Psoas muscle (tissue), 8 donors: Measurements from ENCODE around the gene XRCC6. TPM values are rescaled to one million over a fixed set of nuclear protein-coding genes. Genes with fewer than 3 reads are reported as not detected.

Experiments
- ATAC-seq, 4 donors: fragments of 200-7000 bp; cut with Tn5 transposase; one replicate each; pipeline ENCODE4 v1.9.1; 2020; ENCODE audit warnings: moderate library complexity in 3 of 4, mild to moderate bottlenecking in 2 of 4
- DNase-seq, 2 donors: peaks; one replicate each; pipeline ENCODE4 v3.0.0-alpha.2; 2020
- H3K27ac ChIP-seq: fragments of 200-600 bp; one replicate; pipeline ENCODE4 v1.8.0; 2022
- H3K27me3 ChIP-seq, 3 donors: fragments of 200-600 bp in 1 of 3; one replicate each; pipeline versions ENCODE4 v1.6.1 to v1.8.0; 2013 to 2022; ENCODE audit warnings: low read length in 2 of 3, mild to moderate bottlenecking in 2 of 3, moderate library complexity in 1 of 3; ENCODE audit not compliant: insufficient read depth in 3 of 3
- H3K36me3 ChIP-seq, 2 donors: fragments of 200-600 bp in 1 of 2; one replicate each; pipeline versions ENCODE4 v1.6.1 to v1.8.0; 2013 to 2022; ENCODE audit warnings: low read depth in 1 of 2, mild to moderate bottlenecking in 1 of 2, moderate library complexity in 1 of 2; ENCODE audit not compliant: insufficient read depth in 1 of 2
- H3K4me1 ChIP-seq: fragments of 200-600 bp; one replicate; pipeline ENCODE4 v1.8.0; 2022
- H3K4me3 ChIP-seq: fragments of 200-600 bp; one replicate; pipeline ENCODE4 v1.8.0; 2022; ENCODE audit warnings: mild to moderate bottlenecking
- H3K9me3 ChIP-seq: fragments of 200-600 bp; one replicate; pipeline ENCODE4 v1.8.0; 2022
- WGBS, 3 donors: extraction: QIAGEN DNeasy Blood & Tissue Kit; methylation state at CpG; one replicate each; pipeline versions ENCODE4 v1.1.6 to v1.1.7; 2013; 5-methylcytosine and 5-hydroxymethylcytosine counted together
- intact Hi-C, 2 donors: fragments of 100-400 bp; cut with DNase I; formaldehyde crosslinking; loops; one replicate each; pipeline versions ENCODE4 v1.11.0 to v1.14.2; 2022
- polyA plus RNA-seq, 3 donors: library from polyadenylated mRNA; stranded (reverse); fragments of 200-250 nt; gene quantifications; one replicate each; pipeline ENCODE4 v1.2.3, GENCODE V29; 2013
- total RNA-seq, 4 donors: library from RNA; stranded (reverse); fragmentation: NEBNext Ultra II Directional in 2 of 4; extraction: Animal tissue kit (Norgen Biotek cat#: 25700) in 2 of 4; gene quantifications; one replicate each; pipeline versions ENCODE4 v1.2.1 to v1.2.4, GENCODE V29; 2021 to 2023
- TF ChIP-seq, protein P1 (sequence below): fragments of 200-600 bp; IDR thresholded peaks from one replicate; pipeline ENCODE4 v1.8.0; 2022; ENCODE audit warnings: antibody characterized with exemption
- donor health status: healthy with polysubstance abuse.
- donor health status: DM: no; HTN: no; CAD: no; lungs with moderate emphysema.
- donor health status: Bipolar disorder and iron deficiency.
- donor health status: healthy.
- donor health status: DM: yes; HTN: yes; CAD: no.
- donor health status: DM: no; HTN: no; CAD: no.
- donor health status: DM: no; HTN: no; CAD: no.
- donor health status: DM: yes; HTN: yes; CAD: no.

Gene XRCC6
- total and polyA plus RNA-seq, 7 donors = 156 to 291 (median 236) TPM

DNA sequence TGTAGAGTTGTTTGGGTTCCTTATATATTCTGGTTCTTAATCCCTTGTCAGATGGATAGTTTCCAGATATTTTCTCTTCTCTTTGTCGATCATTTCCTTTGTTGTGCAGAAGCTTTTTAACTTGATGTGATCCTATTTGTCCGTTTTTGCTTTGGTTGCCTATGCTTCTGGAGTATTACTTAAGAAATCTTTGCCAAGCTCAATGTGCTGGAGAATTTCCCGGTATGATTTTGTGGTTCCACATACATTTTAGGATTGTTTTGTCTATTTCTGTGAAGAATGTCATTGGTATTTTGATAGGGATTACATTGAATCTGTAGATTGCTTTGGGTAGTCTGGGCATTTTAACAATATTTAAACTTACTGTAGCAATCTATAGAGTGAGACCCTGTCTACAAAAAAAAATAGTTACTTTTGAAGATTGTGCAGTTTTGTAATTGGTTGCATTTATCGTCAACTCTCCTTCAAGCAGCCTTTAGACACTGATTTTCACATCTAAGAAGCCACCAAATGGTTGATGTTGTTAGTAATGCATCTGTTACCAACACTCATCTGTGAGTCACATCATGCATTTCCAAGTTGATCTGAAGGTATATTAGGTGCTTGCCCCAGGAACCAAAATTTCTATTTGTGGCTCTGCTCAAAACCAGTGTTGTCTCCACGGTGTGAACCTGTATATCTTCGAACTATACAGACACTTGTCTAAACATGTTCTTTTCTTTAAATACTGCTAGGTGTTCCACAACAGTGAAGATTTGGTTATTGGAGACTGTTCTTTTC is 21.4 kb downstream of the XRCC6 start:
- TF ChIP-seq, protein P1, sequence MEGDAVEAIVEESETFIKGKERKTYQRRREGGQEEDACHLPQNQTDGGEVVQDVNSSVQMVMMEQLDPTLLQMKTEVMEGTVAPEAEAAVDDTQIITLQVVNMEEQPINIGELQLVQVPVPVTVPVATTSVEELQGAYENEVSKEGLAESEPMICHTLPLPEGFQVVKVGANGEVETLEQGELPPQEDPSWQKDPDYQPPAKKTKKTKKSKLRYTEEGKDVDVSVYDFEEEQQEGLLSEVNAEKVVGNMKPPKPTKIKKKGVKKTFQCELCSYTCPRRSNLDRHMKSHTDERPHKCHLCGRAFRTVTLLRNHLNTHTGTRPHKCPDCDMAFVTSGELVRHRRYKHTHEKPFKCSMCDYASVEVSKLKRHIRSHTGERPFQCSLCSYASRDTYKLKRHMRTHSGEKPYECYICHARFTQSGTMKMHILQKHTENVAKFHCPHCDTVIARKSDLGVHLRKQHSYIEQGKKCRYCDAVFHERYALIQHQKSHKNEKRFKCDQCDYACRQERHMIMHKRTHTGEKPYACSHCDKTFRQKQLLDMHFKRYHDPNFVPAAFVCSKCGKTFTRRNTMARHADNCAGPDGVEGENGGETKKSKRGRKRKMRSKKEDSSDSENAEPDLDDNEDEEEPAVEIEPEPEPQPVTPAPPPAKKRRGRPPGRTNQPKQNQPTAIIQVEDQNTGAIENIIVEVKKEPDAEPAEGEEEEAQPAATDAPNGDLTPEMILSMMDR = no peak
- no peaks in the 10 kb centered on the region for H3K4me1 ChIP-seq
- DNase-seq = no peak
- H3K36me3 ChIP-seq = peaks cover 17 to 98% of the 10 kb centered on the region in 2 donors
- WGBS, 3 donors = 85 to 97% (median 92%) methylated on average over 6 of the region's 6 CpGs
- H3K27me3 ChIP-seq = no peaks in the 10 kb centered on the region
- H3K4me3 ChIP-seq = no peak overlapping the region
- no peak for ATAC-seq
- H3K27ac ChIP-seq = no peak overlapping the region
- H3K9me3 ChIP-seq = no peaks in the 10 kb centered on the region
- intact Hi-C loops = loop anchor here in 1 of 2 donors (10.0 kb wide), 1 partner anchor 488 kb away; no protein-coding TSS in a partner anchor

DNA sequence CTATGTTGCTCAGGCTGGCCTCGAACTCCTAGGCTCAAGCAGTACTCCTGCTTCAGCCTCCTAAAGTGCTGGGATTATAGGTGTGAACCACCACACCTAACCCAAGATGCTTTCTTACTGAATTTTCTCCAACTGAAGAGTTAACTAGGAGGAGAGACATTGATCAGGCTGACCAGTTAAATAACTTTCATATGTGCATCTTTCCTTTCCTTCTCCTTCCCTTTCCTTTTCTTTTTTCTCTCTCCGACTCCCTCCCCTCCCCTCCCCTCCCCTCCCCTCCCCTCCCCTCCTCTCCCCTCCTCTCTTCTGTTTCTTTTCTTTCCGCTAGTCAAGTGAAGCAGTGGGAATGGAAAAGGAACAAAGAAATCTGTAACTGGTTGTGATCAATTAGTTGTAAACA is 26.7 kb downstream of the XRCC6 start:
- TF ChIP-seq, protein P1 = no peak
- Histone ChIP-seq H3K9me3 (no peaks in the 10 kb centered on the region), H3K36me3 (peaks cover 4 to 97% of the 10 kb centered on the region in 2 donors), H3K4me1 (no peaks in the 10 kb centered on the region), H3K27ac (no peak overlapping the region), H3K4me3 (no peak overlapping the region), H3K27me3 (no peaks in the 10 kb centered on the region)
- DNase-seq (no peak), ATAC-seq (no peak)
- intact Hi-C loops = loop anchor here in 1 of 2 donors (10.0 kb wide), 1 partner anchor 493 kb away; no protein-coding TSS in a partner anchor
- 71 to 83% (median 82%) methylated on average over 2 to 3 of the region's 3 CpGs for WGBS, 3 donors

DNA sequence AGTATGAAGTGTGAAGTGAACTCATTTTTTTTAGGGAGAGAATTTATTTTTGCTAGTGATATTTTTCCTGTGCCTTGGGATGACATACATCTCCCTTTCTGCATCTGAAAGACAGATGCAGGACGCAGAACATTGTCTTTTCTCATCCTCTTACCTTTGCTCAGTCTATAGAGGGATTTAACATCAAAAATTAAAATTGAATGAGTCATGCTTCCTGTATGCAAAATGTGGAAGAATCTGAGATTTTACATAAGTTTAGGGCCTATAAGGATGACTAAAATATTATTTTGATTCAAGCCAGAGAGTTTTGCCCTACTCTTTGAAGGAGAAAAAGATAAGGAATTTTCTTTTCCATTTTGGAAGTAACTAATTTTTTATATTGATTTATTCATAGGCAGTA is 27.3 kb downstream of the XRCC6 start:
- ATAC-seq = no peak
- TF ChIP-seq, protein P1 = no peak
- H3K27ac ChIP-seq = no peak overlapping the region
- no peaks in the 10 kb centered on the region for H3K9me3 ChIP-seq
- intact Hi-C loops = loop anchor here in 1 of 2 donors (10.0 kb wide), 1 partner anchor 494 kb away; no protein-coding TSS in a partner anchor
- 90 to 96% (median 92%) methylated on average over 1 of the region's 1 CpG for WGBS, 3 donors
- DNase-seq = no peak
- no peaks in the 10 kb centered on the region for H3K4me1 ChIP-seq
- no peak overlapping the region for H3K4me3 ChIP-seq
- H3K36me3 ChIP-seq = peaks cover 5 to 97% of the 10 kb centered on the region in 2 donors
- no peaks in the 10 kb centered on the region for H3K27me3 ChIP-seq

DNA sequence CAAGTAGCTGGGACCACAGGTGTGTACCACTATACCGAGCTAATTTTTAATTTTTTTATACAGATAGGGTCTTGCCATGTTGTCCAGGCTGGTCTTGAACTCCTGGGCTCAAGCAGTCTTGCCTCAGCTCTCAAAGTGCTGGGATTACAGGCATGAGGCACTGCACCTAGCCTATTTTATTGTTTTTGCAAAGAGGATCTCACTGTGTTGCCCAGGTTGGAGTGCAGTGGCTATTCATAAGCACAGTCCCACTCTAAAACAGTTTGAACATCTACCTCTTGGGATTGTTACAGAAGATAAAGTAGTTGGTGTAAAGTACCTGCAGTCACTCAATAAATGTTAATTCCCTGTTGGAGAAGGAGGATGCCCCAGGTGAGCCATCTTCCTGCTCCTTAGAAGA is 29.1 kb downstream of the XRCC6 start:
- ATAC-seq = no peak
- Histone ChIP-seq H3K27ac (no peak overlapping the region), H3K4me1 (no peaks in the 10 kb centered on the region), H3K27me3 (no peaks in the 10 kb centered on the region), H3K4me3 (no peak overlapping the region), H3K36me3 (peaks cover 15 to 99% of the 10 kb centered on the region in 2 donors), H3K9me3 (no peaks in the 10 kb centered on the region)
- TF ChIP-seq, protein P1 = no peak
- intact Hi-C loops = no loop called here
- 100% methylated on average over 1 of the region's 1 CpG for WGBS, 3 donors
- no peak for DNase-seq
